MG63 (cell line): ENCODE data around the gene CACNA2D3. TPM values are rescaled to one million over a fixed set of nuclear protein-coding genes. Genes with fewer than 3 reads are reported as not detected.
"Not testable (repeated sequence)": the region's sequence is repeated elsewhere in the genome, so short reads cannot be mapped to it uniquely, and the experiment has no call there.

Experiments used
- DNase-seq: peaks from one replicate; pipeline ENCODE4 v3.0.0-alpha.2; 2020
- H3K27me3 ChIP-seq: fragments of 250-450 bp; sonication (Bioruptor Pico); 2 replicates; pipeline ENCODE4 v1.5.1; 2020; ENCODE audit warnings: mild to moderate bottlenecking, moderate library complexity
- H3K36me3 ChIP-seq: fragments of 250-450 bp; sonication (Bioruptor Pico); 2 replicates; pipeline ENCODE4 v1.5.1; 2020; ENCODE audit warnings: mild to moderate bottlenecking, moderate library complexity
- H3K4me3 ChIP-seq: fragments of 250-450 bp; sonication (Bioruptor Pico); 2 replicates; pipeline ENCODE4 v1.5.1; 2020; ENCODE audit warnings: mild to moderate bottlenecking, moderate library complexity
- H3K9me3 ChIP-seq: fragments of 250-450 bp; sonication (Bioruptor Pico); 2 replicates; pipeline ENCODE4 v1.5.1; 2020; ENCODE audit warnings: mild to moderate bottlenecking, moderate library complexity
- total RNA-seq: library from RNA; depleted of rRNA; stranded (reverse); fragments of >200 nt; shearing (Covaris generic); gene quantifications from 2 replicates; pipeline ENCODE4 v1.2.3, GENCODE V29; 2014; ENCODE audit warnings: low replicate concordance

The CACNA2D3 gene
- total RNA-seq, 1 experiment from 2014 or later = 2.0 TPM

DNA sequence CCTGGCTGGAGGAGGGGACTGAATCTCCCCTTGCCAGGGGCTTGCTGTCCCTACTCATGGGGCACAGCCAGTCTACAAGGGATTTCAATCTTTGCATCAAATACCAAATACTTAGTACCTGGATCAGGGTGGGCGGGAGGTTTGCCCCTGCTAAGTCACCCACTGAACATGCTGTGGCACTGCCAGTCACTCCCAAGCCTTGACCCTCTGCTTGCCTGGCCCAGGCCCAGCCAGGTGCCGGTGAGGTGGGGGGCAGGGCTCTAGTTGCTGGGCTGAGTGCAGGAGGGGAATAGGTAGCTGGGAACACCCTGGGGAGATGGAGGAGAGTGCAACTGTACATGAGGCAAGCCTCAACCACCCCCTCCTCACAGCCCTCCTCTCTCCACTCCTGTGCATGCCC, 941.8 kb downstream of the CACNA2D3 start:
- no peak for DNase-seq
- Histone ChIP-seq H3K9me3 (no peaks in the 10 kb centered on the region), H3K36me3 (no peaks in the 10 kb centered on the region), H3K4me3 (no peak overlapping the region), H3K27me3 (no peaks in the 10 kb centered on the region)

DNA sequence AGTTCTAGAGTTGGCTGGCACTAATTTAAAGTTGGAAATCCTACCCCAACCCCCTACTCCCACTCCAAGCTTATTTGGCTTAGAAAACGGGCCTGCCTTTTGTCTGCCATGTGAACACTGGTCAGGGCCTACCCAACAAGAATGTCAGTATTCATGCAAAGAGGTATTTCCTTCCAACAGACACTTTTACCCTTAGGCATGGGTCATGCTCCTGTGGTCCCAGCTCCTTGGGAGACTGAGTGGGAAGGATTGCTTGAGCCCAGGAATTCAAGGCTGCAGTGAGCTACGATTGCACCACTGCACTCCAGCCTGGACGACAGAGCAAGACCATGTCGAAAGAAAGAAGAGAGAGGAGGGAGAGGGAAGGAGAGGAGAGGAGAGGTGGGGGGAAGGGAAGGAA, 943.0 kb downstream of the CACNA2D3 start:
- no peak overlapping the region for H3K4me3 ChIP-seq
- no peaks in the 10 kb centered on the region for H3K9me3 ChIP-seq
- no peaks in the 10 kb centered on the region for H3K27me3 ChIP-seq
- no peaks in the 10 kb centered on the region for H3K36me3 ChIP-seq
- no peak for DNase-seq

DNA sequence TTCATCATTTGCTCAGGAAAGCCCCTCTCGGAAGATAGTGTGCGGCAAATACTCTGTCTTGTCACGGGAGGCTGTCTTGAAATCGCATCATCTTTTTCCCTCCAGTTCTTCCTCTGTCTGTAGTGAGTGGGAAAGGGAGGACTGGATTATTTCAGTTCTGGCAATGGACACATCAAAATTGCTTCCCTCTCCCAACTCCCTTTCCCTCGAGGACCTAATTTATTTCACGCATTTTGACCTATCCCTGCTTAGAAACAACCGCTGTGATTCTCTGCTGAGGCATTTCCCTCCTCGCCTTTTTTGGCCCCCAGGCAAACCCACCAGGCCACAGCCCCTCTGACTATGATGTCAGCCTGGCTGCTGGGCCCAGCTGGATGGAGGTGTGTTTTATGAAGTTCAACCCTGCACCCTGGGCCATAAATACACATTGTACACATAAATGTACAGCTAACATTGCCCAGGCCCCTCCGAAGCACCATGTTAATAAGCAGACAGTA, 944.2 kb downstream of the CACNA2D3 start:
- DNase-seq = peak; percentile 9
- H3K36me3 ChIP-seq = no peaks in the 10 kb centered on the region
- H3K4me3 ChIP-seq = no peak overlapping the region
- no peaks in the 10 kb centered on the region for H3K27me3 ChIP-seq
- H3K9me3 ChIP-seq = no peaks in the 10 kb centered on the region

DNA sequence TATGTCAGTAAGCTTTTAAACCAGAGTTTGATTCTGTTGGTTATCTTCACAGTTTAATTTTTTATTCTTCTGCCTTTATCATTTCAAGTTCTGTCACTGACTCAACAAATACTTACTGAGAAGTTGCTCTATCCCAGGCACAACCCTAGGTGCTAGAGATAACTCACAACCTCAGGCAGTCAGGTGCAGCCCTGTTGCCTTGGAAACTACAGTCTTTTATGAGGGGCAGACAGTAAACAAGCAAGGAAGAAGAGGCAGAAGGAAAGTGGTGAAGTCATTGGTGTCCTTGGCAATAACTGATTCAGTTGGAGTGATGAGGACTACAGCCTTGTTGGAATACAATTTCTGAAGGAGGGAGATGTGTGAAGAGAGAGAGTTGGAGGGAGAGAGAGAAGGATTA, 947.6 kb downstream of the CACNA2D3 start:
- H3K4me3 ChIP-seq = no peak overlapping the region
- no peak for DNase-seq
- H3K36me3 ChIP-seq = no peaks in the 10 kb centered on the region
- no peaks in the 10 kb centered on the region for H3K27me3 ChIP-seq
- no peaks in the 10 kb centered on the region for H3K9me3 ChIP-seq

DNA sequence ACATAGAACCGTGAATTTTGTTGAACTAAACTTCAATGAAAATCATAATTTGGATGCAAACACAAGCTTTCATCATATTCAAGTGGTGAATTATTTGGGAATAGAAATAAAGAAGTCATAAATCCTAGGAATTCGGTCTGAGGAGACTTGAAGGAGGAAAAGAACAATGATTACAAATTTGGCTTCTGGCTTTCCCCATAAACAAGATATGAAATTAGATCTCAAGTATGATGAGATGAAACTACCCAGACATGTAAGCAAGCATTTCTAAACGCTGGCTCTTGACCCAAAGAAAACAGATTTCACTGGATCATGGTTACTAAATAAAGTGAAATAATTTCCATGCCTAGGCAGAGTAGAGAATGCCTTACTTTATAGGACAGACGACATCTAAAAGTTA, 952.4 kb downstream of the CACNA2D3 start:
- no peak for DNase-seq
- Histone ChIP-seq H3K9me3 (no peaks in the 10 kb centered on the region), H3K36me3 (no peaks in the 10 kb centered on the region), H3K27me3 (no peaks in the 10 kb centered on the region), H3K4me3 (no peak overlapping the region)

DNA sequence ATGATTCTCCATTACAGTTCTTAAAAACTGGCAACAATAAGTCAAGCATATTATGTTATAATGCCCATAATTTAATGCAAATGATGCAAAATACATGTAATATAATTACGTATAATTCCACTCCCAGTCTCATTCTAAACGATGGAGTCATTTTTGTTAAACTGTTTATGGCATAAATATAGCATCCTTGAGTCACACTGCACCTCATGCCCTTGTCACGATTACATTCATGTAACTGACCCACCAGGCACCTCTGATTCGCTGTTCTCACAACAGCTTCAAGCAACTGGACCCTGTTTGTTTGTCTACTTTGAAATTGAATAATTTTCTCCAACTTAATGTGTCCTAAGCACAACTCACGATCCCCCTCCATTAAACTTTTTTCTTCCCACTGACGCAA, 953.5 kb downstream of the CACNA2D3 start:
- H3K27me3 ChIP-seq = no peaks in the 10 kb centered on the region
- H3K36me3 ChIP-seq = no peaks in the 10 kb centered on the region
- no peak for DNase-seq
- no peak overlapping the region for H3K4me3 ChIP-seq
- H3K9me3 ChIP-seq = no peaks in the 10 kb centered on the region

DNA sequence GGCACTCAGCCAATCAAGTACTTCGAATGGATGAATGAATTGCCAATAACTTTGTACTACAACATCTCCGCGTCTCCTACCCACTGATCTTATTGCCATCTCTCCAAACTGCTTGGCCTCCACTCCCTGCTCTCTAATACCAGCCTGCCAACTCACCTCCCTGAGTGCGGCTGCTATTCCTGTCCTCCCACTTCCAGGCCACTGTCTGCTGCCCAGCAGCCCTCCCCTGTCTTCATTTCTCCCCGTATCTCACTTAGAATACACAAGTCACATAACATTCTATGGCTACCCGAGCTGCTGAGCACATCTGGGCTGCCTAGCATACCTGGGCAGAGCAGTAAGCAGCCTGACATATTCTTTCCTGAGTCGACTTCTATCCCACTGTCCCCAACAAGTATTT, 955.4 kb downstream of the CACNA2D3 start:
- no peak for DNase-seq
- H3K36me3 ChIP-seq = no peaks in the 10 kb centered on the region
- no peaks in the 10 kb centered on the region for H3K9me3 ChIP-seq
- no peak overlapping the region for H3K4me3 ChIP-seq
- no peaks in the 10 kb centered on the region for H3K27me3 ChIP-seq

DNA sequence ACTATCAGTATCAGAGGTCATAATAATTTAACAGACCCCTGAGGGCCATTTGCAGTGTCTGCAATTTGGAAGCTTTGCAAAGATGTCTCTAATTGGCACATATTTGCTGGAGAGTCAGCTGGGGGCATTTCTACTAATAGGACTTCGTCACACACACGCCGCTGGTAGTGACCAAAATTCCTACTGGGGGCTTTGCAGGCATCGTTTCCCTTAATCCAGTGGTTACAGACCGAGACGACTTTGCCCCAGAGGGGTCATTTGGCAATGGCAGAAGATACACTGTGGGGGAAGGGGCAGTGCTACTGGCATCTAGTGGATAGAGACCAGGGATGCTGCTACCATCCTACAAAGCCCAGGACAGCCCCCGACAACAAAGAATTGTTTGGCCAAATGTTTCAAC, 956.5 kb downstream of the CACNA2D3 start:
- H3K27me3 ChIP-seq = no peaks in the 10 kb centered on the region
- DNase-seq = no peak
- H3K9me3 ChIP-seq = no peaks in the 10 kb centered on the region
- no peaks in the 10 kb centered on the region for H3K36me3 ChIP-seq
- H3K4me3 ChIP-seq = no peak overlapping the region

DNA sequence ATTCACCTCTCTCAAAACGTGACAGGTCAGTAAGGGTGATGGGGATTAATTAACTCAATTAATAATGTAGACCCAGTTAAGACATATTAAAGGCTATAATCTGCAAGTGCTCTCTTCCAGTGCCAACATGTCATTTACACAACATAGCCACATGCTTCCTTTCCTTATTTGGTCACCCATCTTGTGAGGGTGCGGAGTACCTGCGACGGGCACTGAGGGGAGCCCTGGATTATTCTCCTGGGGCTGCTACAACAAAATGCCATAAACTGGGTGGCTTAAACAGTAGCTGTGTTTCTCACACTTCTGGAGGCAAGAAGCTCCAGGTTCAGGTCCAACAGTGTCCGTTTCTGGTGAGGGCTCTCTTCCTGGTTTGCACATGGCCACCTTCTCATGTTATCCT, 962.9 kb downstream of the CACNA2D3 start:
- no peaks in the 10 kb centered on the region for H3K36me3 ChIP-seq
- DNase-seq = no peak
- H3K4me3 ChIP-seq = no peak overlapping the region
- no peaks in the 10 kb centered on the region for H3K9me3 ChIP-seq
- H3K27me3 ChIP-seq = no peaks in the 10 kb centered on the region

DNA sequence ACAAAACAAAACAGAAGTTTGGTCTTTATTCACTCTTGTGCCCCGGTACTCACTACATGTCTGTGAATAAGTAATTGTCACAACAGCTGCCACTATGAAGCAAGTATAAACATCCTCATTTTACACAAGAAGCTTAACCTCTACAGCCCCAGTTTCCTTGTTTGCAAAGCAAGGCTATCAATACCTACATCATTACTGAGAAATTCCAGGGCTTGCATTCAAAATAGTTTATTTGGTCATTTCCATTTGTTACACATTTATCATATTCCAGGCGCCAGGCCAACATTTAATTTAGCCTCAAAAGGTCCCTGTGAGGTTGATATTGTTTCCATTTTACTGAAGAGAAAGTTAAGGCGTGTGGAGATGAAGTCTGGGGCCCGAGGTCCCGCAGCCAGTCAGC, 966.9 kb downstream of the CACNA2D3 start:
- no peaks in the 10 kb centered on the region for H3K27me3 ChIP-seq
- no peak overlapping the region for H3K4me3 ChIP-seq
- no peaks in the 10 kb centered on the region for H3K9me3 ChIP-seq
- DNase-seq = no peak
- no peaks in the 10 kb centered on the region for H3K36me3 ChIP-seq

DNA sequence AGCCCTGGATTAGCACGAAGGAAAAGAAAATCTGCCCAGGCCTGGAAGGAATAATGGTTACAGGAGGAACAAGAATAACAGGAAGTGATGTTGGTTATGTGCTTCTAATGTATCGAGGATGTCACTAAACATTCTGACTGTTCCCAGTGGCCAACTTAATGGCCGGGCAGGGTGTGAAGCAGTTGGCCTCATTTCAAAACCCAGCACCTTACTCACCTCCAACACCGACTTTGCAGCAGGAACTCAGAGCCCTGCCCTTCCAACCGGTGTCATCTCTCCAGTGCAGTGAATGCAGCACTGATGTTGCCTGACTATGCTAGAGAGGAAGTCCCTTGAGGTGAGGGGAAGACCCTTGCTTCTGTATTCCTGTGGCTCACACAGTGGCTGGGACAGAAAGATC, 967.9 kb downstream of the CACNA2D3 start:
- Histone ChIP-seq H3K27me3 (no peaks in the 10 kb centered on the region), H3K4me3 (no peak overlapping the region), H3K36me3 (no peaks in the 10 kb centered on the region), H3K9me3 (no peaks in the 10 kb centered on the region)
- no peak for DNase-seq

DNA sequence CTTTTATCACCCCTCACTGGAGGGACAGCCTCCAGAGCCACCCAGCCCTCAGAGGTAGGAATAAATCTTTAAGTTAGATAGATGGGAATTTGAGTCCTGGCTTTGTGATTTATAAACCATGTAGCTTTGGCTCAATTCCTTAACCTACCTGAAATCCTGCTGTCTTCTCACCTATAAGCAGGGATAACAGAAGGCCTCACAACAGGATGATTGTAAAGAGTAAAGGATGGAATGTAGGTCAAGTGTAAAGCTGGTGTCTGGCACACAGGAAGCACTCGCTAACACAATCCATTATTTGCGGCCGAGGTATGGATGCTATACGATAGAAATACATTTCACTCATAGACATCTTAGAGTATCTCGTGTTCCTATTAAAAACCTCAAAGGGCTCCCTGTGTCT, 968.4 kb downstream of the CACNA2D3 start:
- Histone ChIP-seq H3K36me3 (no peaks in the 10 kb centered on the region), H3K27me3 (no peaks in the 10 kb centered on the region), H3K4me3 (no peak overlapping the region), H3K9me3 (no peaks in the 10 kb centered on the region)
- no peak for DNase-seq

DNA sequence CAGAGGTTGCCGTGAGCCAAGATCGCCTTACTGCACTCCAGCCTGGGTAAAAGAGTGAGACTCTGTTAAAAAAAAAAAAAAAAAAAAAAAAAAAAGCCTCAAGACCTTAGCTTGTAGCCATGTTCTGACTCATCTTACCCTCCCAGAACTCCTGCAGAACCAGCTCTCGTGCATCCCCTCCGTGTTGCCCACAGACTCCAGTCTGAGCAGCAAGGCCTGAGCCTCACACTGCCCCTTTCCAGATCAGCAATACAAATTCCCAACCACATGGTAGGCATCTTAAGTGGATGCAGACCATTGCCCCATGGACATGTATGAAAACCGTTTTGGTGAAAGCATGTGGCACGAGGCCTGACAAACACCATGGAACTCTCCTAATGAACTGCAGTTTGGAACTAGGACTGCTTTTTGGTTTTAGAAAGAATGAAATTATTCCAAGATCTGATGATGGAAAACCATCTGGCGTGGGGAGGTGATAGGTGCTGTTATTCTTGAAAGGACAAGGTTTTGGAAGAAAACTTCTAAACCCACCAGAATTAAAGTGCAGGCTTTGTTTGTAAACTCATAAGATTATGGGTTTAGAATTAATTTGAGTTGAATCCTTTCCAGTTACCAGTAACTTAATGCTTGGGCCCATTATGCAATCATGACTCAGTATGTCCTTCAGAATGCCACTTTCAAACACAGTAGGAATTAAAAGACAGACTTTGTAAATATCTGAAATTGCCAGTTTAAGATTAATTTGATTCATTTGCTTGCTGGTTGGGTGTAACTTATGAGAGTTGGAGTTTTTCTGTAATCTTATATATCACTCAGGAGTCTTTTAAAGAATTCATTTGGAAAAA, 969.3 kb downstream of the CACNA2D3 start:
- H3K27me3 ChIP-seq = no peaks in the 10 kb centered on the region
- H3K9me3 ChIP-seq = no peaks in the 10 kb centered on the region
- H3K4me3 ChIP-seq = no peak overlapping the region
- no peak for DNase-seq
- no peaks in the 10 kb centered on the region for H3K36me3 ChIP-seq

DNA sequence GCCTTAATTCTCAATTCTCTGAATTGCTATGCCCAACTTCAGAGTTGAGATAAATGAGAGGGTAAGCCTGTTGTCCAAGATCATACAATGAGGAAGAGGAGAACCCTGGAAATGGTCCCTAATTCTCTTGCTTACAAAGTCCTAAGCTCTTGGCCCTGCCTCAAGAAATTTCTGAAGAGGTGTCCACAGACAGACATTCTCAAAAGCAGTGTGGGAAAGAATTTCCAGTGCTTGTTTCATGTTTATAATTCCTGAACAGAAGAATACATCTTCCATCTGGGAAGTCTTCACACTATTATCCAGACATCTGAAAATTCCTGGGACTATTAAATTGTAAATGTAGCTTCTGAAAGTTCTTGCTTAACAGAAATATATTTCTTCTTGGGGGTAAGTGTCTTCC, 972.3 kb downstream of the CACNA2D3 start:
- H3K9me3 ChIP-seq = no peaks in the 10 kb centered on the region
- H3K4me3 ChIP-seq = no peak overlapping the region
- DNase-seq = no peak
- H3K36me3 ChIP-seq = no peaks in the 10 kb centered on the region
- no peaks in the 10 kb centered on the region for H3K27me3 ChIP-seq

DNA sequence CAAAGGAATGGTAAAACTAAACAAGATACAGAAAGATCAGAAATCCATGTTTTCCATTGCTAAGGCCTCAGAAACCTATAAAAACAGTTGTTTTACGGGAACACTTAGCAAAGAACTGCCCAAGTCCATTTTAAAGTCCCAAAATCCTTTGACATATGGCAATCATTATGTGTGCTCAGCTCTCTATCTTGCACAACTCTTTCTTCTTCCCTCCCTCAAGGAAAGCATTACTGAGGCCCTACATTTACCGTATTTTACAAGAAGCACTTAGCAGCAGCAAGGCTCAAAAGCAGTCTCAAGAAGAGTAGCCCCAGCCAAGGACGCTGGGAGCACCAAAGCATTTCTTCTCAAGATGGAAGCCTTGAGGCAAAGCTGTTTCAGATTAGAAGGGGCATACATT, 975.1 kb downstream of the CACNA2D3 start:
- H3K9me3 ChIP-seq = no peaks in the 10 kb centered on the region
- no peak overlapping the region for H3K4me3 ChIP-seq
- no peaks in the 10 kb centered on the region for H3K36me3 ChIP-seq
- no peaks in the 10 kb centered on the region for H3K27me3 ChIP-seq
- DNase-seq = no peak

DNA sequence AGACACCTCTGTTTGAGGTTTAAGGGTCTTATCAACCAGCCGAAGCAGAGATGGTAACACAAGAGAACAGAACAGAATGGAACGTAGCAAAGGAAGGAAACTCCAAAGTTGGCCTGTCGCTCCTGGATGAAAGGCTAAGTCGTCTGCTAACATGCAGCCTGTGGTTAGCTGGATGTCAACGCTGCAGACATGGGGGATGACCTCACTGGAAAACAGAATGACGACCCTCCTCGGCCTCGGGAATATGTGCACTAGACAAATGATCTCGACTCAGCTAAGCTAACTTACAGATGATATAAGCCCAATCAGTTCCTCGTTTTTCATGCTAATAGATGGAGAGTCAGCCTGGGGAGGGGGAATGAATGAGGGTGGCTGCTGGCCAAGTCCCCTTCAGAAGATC, 983.3 kb downstream of the CACNA2D3 start:
- Histone ChIP-seq H3K9me3 (no peaks in the 10 kb centered on the region), H3K4me3 (no peak overlapping the region), H3K36me3 (no peaks in the 10 kb centered on the region), H3K27me3 (no peaks in the 10 kb centered on the region)
- DNase-seq = no peak

DNA sequence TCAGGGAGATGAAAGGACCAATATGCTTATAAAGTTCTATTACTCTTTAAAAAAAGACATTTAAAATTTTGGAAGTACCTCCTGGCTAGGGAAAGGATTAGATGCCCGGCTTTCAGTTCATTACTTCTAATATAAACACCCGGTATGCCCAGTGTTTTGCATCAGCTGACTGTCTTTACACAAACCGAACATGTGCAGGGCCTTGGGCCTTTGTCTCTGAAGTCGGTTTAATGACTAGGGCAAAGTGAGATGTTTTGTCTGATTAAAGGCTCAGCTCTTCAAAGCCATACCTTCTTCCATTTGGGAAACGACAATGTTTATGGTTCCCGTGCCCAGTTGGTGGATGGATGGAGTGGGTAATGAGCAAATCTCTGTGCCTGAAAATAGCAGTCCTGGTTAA, 984.8 kb downstream of the CACNA2D3 start:
- Histone ChIP-seq H3K36me3 (no peaks in the 10 kb centered on the region), H3K4me3 (no peak overlapping the region), H3K9me3 (no peaks in the 10 kb centered on the region), H3K27me3 (no peaks in the 10 kb centered on the region)
- DNase-seq = no peak

DNA sequence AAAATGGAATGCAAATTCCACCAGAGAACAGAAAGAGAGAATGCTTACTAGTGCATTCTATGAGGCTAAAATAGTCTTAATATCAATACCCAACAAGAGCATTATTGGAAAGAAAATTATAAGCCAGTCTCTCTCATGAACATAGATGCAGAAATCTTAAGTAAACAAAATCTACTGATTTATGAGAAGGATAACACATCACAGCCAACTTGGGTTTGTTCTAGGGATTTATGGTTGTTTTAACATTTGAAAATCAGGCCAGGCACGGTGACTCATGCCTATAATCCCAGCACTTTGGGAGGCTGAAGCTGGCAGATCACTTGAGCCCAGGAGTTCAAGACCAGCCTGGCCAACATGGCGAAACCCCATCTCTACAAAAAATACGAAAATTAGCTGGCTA, 989.6 kb downstream of the CACNA2D3 start:
- peak; percentile 47 for DNase-seq
- H3K27me3 ChIP-seq, H3K36me3 ChIP-seq, H3K4me3 ChIP-seq, H3K9me3 ChIP-seq: not testable (repeated sequence)
